ENCODE measurements around the gene LARGE1. TPM values are rescaled to one million over a fixed set of nuclear protein-coding genes. Genes with fewer than 3 reads are reported as not detected.

The LARGE1 gene
- total and polyA plus RNA-seq, 9 of the 15 experiments (the other 6 are each of a cell fraction or from before 2014, with no cell fraction given), result 0.01 to 0.66 (median 0.14) TPM; not detected in 2

DNA sequence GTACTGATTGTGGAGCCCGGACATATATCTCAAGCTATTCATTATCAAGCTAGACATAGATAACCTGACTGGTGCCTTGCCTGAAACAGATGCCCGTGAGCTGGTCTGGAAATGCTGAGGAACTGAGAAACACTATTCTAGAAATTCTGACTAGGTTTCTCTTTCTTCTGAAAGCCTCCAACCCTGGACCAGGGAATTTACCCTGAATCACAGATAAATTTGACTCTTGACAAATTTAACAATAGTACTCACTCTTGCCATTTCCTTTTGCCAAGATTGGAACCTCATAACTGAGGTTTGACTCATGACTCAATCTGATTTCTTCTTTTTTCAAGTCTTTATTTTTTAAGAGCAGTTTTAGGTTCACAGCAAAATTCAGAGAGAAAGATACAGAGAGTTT is 672.5 kb downstream of the LARGE1 start (continued):
- TF ChIP-seq CEBPB (tag; IDR thresholded peaks at IDR 0.05) (no peak), KDM2B (CRISPR knock-in tag; IDR thresholded peaks at IDR 0.05) (no peak), ZNF512 (tag; IDR thresholded peaks at IDR 0.05) (no peak)
- TF ChIP-seq, protein P1, sequence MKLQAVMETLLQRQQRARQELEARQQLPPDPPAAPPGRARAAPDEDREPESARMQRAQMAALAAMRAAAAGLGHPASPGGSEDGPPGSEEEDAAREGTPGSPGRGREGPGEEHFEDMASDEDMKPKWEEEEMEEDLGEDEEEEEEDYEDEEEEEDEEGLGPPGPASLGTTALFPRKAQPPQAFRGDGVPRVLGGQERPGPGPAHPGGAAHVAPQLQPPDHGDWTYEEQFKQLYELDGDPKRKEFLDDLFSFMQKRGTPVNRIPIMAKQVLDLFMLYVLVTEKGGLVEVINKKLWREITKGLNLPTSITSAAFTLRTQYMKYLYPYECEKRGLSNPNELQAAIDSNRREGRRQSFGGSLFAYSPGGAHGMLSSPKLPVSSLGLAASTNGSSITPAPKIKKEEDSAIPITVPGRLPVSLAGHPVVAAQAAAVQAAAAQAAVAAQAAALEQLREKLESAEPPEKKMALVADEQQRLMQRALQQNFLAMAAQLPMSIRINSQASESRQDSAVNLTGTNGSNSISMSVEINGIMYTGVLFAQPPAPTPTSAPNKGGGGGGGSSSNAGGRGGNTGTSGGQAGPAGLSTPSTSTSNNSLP (IDR thresholded peaks at IDR 0.05; ENCODE audit: borderline replicate concordance, low read depth, low read length), result no peak

DNA sequence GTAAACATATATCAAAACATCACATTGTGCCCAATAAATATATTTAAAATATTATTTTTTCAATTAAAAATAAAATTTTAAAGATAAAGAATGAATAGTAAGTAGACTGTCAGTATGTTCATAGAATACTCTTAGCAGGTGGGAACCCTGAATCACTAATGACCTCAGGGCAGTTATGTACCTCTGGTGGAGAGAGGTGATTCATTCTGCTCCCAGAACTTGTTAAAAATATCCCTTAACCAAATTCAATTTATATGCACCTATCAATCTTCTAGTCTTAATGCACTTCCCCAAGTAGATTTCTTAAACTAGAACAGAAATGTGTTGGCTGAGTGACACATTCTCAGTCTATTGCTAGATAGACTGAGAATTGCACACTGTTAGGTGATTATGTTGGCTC is 678.2 kb downstream of the LARGE1 start:
- Histone ChIP-seq H4K20me1 (replicated peaks; ENCODE audit: control insufficient read depth, insufficient read depth, low read length) (no peaks in the 10 kb centered on the region), H3K36me3 (ENCODE audit: control insufficient read depth, insufficient read depth, low read length) (no peaks in the 10 kb centered on the region), H2AFZ (ENCODE audit: low read depth, low read length) (no peak overlapping the region), H3K4me1 (replicated peaks in 1 of 2; ENCODE audit: control insufficient read depth in 2 of 2, insufficient read depth in 2 of 2, low read length in 2 of 2) (no peaks in the 10 kb centered on the region), H3K27ac (ENCODE audit: extremely low read depth, low read depth, low read length) (no peak overlapping the region), H3K4me3 (no peak overlapping the region), H3K79me2 (ENCODE audit: control insufficient read depth, insufficient read depth, low read length) (no peaks in the 10 kb centered on the region), H3K27me3 (ENCODE audit: control insufficient read depth in 2 of 2, insufficient read depth in 2 of 2, low read length in 2 of 2) (no peaks in the 10 kb centered on the region), H3K9me1 (ENCODE audit: control insufficient read depth, insufficient read depth, low read length) (no peaks in the 10 kb centered on the region), H3K9ac (ENCODE audit: insufficient read depth in 1 of 2, low read depth in 2 of 2, low read length in 2 of 2) (no peak overlapping the region), H3K4me2 (ENCODE audit: insufficient read depth, low read length) (no peak overlapping the region), H3K9me3 (replicated peaks; ENCODE audit: control insufficient read depth, insufficient read depth, low read depth, low read length) (no peaks in the 10 kb centered on the region)
- ATAC-seq, result no peak
- DNase-seq (ENCODE audit: extremely low read depth in 1 of 4, low spot score in 3 of 4), result no peak
- FAIRE-seq, result no peak
- ChIA-PET POLR2A (no interaction called here), CTCF (ENCODE audit: low intra/inter-chr PET ratio) (no interaction called here)
- in situ Hi-C loops (cut with MboI) (no loop called here), intact Hi-C loops (cut with micrococcal nuclease) (no loop called here)
- TF ChIP-seq RCOR1 (IDR thresholded peaks at IDR 0.05; ENCODE audit: borderline replicate concordance in 1 of 2, low read depth in 2 of 2, low read length in 2 of 2) (no peak), SNRNP70 (optimal IDR thresholded peaks at IDR 0.05; ENCODE audit: low read depth, low read length) (no peak), CBFB (CRISPR knock-in tag; IDR thresholded peaks at IDR 0.05) (no peak), ZNF212 (CRISPR knock-in tag; IDR thresholded peaks at IDR 0.05) (no peak), CCNT2 (IDR thresholded peaks at IDR 0.05; ENCODE audit: borderline replicate concordance, extremely low read depth, insufficient read length, low read depth, low read length) (no peak)
- no TSS peak for BruUV-seq (replicated peaks)

Measured in K562 (cell line).